Activated T-helper 1 cell treated with anti-CD3 and anti-CD28 coated beads, Interleukin-2, amount 50 U/mL, for 16 hours (primary cell): ENCODE measurements around the gene SPRING1.
"Not testable (repeated sequence)": the region's sequence is repeated elsewhere in the genome, so short reads cannot be mapped to it uniquely, and the experiment has no call there.

Experiments used
- DNase-seq, 2 donors: peaks; one replicate each; pipeline ENCODE4 v3.0.0-alpha.2; 2020; ENCODE audit warnings: low read depth in 1 of 2, low spot score in 1 of 2

SPRING1 gene

DNA sequence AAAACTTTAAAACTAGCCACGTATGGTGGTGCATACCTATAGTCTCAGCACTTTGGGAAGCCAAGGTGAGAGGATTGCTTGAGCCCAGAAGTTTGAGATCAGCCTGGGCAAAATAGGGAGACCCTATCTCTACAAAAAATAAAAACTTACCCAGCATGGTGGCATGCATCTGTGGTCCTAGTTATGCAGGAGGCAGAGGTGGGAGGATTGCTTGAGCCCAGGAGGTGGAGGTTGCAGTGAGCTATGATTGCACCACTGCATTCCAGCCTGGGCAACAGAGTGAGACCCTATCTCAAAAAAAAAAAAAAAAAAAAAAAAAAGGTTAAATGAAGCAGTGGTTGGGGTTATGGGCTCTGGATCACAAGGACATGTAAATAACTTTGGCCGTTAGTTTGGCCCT is 4.9 kb upstream of the SPRING1 start:
- DNase-seq: not testable (repeated sequence)

DNA sequence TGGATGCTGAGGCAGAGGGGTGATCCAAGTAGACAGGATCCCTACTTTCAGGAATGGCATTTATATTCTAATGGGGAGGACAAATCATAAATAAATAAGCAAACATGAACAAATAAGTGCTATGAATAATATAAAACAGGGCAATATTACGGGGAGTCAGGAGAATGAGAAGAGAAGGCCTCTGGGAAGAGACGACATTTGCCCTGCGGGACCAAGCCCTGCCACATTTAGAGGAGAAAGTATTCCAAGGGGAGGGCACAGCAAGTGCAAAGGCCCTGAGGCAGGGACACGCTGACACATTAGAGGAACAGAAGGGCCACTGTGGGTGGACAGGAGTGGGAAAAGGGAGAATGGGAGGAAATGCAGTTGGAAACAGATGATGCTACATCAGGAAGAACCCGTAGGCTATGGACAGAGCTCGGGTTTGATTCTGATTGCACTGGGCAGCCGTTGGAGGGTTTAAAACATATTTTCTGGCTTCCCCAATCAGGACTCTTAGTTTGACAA is 1.6 kb upstream of the SPRING1 start:
- DNase-seq: no peak

DNA sequence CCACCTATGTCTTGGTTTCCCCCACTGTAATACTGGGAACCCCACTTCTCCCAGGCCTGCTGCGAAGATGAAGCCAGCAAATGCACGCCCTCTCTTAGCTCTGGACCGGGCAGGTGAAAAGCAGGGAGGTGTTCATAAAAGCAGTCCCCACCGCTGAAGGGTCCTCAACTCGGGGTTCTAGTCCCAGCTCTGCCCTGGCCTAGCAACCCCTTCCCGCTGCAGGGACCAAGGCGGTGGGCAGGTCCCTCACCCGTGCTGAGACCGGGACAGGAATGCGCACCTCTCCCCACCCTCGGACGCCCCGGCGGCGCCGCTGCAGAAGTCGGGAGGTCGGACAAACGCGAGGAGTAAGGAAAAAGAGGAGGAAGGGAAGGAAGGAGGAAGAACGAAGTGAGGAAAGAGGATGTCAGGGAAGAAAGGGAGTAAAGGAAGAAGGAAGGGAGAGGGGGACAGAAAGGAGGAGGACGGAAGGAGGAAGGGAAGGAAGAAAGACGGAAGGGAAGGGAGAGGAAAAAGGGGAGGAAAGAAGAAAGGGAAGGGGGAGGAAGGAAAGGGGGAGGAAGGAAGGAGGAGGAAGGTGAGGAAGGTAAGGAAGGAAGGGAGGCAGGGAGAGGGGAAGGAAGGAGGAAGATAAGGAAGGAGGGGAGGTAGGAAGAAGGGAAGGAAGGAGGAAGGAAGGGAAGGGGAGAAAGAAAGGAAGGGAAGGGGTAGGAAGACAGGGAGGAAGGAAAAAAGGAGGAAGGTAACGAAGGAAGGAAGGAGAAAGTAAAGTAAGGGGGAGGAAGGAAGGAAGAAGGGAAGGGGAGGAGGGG is 701 bp downstream of the SPRING1 start:
- no peak for DNase-seq

DNA sequence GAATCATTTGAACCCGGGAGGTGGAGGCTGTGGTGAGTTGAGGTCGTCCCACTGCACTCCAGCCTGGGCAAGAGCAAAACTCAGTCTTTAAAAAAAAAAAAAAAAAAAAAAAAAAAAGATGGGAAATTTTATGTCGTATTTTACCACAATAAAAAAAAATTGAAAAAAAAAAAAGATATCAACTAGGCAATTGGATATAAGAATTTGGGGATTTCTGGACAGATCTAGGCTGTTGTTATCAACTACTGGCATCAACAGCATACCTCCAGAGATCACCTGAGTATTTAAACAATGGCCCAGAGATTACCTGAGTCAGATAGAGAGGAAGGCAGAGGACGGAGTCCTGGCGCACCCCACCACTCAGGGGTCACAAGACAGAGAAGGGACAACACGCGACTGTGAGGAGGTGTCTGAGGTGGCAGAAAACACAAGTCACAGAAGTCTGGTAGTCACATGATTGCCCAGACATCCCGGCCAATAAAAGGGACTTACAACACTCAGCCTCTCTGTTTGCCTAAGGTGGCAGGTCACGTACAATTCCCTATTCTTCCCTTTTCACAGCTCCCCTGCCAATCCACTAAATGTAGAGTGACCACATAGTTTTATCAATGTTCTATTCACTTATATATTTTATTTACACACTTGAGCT is 1.8 kb downstream of the SPRING1 start:
- no peak for DNase-seq

DNA sequence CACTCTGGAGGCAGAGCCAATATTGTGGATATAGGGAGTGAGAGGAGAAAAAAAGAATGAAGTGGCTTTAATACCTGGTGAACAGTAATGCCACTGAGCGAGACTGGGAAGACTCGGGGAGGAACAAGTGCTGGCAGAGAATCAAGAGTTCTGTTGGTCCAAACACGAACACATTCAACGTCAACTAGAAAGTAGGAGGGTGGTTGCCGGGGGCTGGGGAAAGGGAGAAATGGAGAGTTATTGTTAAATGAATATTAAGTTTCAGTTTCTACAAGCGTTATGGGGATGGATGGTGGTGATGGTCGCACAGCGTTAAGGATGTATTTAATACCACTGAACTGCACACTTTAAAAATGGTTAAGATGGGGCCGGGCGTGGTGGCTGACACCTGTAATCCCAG is 2.8 kb downstream of the SPRING1 start:
- no peak for DNase-seq

DNA sequence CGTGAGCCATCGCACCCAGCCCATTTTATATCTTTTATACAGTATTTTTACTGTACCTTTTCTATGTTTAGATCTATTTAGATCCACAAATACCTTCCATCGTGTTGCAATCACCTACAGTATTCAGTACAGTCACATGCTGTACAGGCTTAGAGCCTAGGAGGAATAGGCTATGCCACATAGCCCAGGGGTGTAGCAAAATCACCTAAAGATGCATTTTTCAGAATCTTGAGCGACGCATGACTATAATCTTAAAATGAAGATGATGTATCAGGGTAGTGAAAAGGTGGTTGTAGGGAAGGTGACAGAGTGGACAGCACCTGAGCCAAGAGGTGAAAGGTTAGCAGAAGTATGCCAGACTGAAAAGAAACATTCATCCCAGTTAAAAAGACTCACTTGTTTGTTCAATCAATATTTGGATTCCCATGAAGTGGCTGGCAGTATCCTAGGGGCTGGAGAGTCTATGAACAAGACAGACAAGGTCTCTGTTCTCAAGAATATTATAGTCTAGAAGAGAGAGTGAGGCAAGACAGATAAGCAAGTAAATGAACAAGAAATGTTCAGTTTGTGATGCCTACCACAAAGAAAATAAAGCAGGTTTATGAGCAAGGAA is 3.6 kb downstream of the SPRING1 start:
- DNase-seq: no peak

DNA sequence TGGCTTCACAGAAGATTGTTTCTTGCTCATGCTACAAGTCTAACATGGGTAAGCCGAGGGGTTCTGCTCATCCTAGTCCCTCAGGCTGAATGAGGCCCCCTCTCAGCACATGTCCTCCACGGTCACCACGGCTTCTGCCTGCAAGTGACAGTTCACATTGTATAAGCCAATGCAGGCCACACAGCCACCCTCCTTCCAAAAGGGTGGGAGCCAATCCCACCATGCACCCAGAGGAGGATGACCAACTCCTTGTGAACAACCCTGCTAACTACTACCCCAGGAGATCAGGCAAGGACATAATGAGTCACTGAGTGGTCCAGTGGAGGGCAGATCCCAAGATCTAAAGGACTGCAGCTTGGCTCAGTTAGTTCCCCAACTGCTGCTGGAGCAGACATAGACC is 6.1 kb downstream of the SPRING1 start:
- no peak for DNase-seq

DNA sequence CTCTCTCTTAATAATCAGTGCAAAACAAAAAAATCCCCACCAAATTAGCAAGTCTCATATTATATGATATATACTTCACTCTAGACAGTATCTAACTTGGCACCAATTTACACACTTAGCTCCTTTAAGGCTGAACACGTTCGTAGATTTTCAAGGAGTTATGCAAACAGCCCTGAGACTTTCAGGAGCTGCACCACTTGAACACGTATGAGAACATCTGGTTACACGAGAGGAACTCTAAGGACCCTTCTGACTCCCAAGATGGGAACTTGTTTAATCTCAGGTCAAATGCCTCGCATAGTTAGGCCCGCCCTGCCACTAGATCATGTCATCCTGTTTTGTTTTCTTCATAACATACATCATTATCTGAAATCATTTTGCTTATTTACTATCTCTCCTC is 10.0 kb downstream of the SPRING1 start:
- no peak for DNase-seq

DNA sequence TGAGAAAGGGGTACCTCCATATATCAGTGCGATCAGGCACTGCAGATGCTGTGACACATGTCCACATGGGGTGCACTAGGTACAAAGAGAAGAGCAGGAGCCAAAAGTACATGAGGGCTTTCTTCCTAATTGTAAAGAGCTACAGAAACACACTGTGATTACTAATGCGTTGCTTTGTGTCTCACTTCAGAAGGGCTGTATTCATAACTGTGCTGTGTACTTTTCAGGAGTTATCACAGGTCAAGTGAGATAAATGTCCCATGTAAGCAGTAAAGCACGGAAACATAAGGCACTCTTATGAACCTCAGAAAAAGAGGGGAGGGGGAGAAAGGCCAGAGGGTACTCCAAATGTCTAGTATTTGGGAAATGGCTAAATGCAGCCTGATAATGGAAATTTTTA is 10.6 kb downstream of the SPRING1 start:
- DNase-seq: no peak

DNA sequence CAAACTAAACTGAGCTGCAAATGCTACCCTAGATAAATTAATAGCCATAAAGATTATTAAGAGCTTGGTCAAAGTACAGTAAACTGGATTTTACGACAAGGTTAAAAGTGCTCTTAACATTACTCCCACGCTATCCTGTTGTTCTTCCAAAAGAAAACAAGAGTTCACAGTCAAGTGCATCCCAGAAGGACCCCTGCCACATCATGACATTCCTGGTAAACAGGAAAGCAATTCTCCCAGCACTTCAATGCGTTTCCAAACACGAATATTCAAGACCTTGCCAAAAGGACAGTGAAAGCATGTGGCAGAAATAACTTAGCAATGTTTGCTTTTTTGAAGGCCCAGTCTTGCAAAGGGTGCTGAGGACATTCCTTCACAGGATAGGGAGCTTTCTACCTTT is 11.2 kb downstream of the SPRING1 start:
- DNase-seq: no peak

DNA sequence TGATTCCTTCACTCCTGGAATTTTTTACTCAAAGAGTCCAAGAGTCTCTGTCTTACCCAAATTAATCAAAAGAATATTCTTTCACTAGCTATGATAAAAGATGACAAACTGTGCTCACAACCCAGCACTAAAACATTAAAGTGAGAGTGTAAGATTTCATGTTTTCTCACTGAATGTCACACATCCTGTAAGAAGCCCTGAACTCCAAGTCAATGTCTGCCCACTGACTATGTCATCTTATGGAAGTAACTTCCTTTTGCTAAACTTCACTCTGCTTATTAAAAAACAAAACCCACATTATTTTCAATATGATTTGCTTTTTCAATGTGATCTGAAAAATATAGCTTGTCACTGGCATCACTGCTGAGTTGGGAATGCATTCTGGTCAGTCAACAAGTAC is 15.6 kb downstream of the SPRING1 start:
- no peak for DNase-seq

DNA sequence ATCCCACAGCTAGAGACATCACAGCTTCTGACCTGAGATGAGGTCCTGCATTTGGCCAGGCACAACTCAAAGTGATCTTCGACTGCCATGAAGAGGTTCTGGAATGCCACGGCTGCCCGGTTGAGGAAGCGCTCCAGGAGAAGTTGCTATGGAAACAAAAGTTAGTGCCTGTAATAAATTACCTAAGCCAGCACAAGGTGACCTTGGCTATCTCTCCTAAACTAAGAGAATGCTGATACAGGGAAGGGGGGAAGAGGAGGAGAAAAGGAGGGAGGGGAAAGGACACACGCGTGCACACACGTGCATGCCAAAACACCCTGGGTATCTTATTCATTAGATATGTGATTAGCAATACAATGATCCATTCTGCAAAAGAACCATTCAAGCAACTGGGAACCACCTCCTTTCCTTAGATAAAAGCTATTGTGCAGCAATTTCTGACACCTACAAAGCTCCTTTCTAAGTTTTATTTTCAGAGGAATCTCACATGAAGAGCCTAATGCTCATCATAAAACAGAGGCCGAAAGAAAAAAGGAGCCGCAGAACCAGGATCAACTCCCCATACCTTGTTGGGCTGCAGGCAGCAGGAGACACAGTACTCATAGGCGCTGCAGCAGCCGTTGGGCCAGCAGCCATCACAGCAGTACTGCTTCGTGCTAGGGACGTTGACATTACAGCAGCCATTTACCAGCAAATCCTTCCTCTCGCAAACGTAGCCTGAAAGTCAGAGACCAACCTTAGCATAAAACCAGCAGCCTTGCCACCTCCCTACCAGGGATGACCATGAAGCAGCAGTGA is 17.9 kb downstream of the SPRING1 start:
- no peak for DNase-seq

DNA sequence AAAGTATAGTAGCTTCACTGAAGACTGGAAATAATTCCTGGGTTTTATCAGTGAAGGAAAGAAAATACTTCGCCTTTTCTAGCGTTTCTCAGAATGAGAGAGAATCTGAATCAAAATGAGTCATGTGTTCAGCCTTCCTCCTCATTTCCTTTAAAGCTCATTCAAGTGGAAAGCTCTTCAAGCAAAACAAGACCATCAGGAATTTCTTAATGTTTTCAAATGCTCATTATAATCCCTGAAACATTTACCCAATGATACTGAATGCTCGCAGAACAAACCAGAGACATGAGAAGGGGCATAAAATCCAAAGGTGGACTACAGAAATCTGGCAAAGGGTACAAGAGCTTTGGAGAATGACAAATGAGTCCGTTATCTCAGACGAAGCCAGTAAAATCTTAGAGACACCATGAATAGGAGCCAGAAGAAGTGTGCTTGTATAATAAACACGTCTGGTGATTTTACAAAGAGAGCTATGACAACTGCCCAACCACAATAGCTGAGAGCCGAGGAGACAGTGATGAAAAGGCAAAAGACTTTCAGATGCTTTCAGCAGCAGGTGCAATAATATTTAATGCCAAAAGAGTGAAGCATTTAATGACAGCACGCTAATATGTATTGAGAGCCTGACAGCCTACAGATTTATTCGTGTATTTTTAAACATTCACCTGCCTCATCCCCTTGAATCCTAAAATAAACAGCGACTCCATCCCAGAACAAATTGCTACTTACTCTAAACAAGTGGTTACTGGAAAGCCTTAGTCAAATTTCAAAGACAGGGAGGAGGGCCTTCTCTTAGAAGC is 19.0 kb downstream of the SPRING1 start:
- no peak for DNase-seq

DNA sequence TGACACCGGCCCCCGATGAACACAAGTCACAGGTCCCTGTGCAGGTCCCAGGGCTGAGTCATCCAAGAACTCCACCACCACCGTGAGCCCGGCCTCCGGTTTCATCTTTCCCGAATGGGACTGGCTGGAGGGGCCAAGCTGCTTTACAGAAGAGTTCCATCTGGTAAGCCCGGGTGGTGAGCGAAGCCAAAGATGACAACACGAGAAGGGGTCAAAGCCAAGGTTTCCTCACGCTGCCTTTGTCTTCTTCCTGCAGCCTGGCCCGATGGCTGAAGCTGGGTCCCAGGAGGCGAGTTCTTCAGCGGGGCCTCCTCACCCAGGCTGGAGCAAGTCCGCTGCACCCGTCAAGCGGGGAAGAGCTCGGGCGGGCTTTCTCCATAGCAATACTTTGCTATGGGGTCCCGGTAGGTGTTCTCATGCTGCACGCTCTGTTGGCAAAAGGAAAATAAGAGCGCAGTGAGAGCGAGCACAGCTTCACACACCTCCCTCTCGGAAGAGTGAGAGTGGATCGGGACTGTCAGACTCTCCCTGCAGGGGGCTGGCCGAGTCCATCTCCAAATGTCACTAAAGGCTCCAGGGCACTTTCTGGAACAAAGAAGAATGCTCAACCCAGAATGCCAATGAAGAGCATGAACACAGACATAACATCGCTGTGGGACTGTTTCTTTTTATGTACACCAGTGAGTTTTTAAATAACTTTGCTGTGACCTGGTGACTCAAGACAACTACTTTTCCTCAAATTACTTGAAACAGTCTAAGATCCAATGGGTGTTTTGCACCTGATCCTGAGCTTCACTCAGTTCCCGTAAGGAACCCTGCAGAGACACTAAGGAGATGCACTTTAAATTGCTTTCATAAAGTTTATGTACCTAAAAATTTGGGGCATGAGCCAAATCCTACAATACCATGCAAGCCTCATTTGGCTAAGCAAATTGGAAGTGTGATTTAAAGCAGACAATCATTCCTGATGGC is 20.1 kb downstream of the SPRING1 start:
- no peak for DNase-seq

DNA sequence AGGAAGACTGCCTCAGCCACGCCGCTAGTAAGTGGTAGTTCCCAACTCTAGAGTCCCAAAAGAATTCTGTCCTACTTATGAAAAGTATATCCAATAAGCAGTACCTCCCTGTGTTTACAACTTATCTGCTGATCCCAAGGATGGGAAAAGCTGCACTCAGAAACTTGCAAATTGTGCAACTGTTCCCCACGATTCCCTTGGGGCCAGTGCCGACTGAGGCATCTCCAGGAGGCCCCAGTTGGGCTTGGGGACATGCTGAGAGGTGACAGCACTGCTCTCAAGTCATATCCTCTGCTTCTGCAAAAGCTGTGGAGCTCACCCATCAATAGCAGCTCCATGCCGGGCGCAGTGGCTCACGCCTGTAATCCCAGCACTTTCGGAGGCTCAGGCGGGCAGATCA is 23.7 kb downstream of the SPRING1 start:
- DNase-seq: no peak

DNA sequence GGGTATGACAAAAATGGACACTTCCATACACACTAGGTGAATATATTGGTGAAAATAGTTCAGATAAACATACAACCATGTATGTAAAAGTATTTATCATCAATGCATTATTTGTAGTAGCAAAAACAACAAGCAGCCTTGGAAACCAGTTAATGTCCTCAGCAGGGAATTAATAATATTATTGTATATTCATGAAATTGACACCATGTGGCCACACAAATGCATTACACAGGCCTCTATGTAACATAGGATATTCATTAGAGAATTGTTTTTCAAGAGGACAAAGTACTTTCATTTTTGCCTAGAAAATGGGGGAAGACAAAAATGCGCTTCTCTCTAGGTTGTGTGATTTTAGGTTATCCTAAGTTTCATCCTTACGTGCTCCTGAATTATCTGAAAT is 24.3 kb downstream of the SPRING1 start:
- DNase-seq: no peak

DNA sequence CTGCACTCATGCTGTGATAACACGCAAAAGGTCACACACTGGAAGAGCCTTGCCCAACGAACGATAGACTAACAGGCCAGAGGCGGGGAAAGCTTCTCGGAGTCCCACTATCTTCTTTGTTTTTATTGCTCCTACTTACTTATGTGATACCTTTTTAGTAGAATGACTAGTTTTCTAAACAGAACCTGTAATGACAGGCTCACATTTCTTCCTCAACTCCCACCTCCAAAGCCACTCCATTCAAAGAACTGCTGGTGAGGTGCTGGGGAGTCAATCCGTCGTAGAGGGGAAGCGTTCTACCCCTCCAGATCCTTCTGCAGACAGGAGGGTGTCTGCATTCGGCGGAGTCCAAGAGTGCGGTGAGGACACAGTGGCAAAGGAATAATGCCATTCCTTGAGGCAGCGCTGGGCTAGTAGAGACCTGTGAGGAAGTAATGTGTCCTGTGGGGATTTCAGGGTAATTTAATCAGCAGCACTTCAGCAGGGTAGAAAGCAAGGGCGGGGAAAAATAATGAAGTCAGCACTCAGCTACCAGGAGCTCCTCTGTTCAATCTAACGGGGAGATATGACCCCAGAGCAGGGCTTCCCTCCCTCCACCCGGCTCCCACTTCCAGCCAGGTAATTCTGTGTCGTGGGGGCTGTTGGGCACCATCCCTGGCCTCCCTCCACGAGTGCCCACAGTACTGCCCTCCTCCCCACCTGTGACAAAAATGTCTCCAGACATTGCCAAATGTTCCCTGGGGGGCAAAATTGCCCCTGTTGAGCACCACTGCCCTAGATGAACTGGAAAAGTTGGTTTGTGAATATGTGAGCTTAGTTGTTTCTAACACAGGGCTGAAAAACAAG is 25.2 kb downstream of the SPRING1 start:
- no peak for DNase-seq

DNA sequence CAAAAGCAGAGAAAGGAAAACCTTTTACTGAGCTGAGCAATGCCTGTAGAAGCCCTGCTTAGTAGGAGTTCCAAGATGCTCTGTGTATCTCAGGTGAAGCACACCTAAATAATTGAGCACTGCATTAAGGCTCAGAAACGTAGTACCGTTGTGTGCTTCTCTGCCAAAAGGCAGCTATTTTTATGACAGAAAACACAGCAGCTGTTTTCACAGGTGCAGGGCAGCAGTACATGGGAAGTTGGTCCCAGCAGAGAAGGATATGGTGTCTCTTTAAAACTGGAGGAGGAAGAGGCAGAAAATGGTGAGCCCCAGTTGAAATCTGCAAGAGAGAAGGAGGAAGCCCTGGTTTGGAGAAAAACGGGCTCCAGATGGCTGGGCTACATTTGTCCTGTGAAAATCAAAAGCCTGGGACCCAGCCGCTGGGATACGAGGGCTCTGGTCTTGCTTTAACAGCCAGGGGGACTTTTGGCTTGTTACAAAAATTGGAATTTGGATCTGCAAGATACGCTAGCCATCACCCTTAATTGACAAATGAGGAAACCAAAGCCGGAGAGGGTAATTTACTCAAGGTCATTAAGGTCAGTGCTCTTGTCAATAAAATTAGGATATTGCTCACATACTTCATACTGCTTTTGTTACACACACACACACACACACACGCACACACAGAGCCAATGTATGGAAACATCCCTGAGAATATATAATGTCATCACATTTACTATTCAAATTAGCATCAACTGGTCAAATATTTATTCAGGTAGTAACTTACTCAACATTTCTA is 27.3 kb downstream of the SPRING1 start:
- DNase-seq: no peak
